EL (cell line): ENCODE results near the gene EGR4.
A peak's percentile ranks its signal among the peaks of the same experiment; 100 is the strongest.

Experiments used
- DNase-seq: peaks from one replicate; pipeline ENCODE4 v3.0.0-alpha.2; 2016

The EGR4 gene

GRCh38 chr2:73289304-73289703 is 4.0 kb downstream of the EGR4 start:
- no peak for DNase-seq

DNA sequence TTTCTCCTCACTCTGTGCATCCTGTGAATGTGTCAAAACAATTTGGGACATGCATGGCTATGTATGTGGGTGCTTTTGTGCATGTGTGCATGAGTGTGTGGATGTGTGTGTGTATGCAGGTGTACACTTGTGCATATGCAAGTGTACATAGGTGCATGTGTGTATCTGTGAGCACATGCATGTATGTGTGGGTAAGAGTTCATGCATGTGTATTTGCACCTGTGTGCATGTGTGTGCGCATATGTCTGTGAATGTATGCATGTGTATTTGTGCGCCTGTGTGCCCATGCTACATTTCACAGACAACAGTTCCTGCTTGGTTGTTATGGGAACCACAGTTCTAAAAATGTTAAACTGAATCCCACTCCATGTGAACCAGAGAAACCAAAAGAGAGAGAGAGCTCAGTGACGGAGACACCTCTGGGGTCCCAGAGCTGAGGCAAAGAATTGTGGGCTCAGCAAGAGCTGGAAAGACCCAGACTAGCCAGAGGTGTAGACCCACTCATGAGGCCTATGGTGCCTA is 7.2 kb downstream of the EGR4 start:
- no peak for DNase-seq

GRCh38 chr2:73285159-73285739 is 8.1 kb downstream of the EGR4 start:
- DNase-seq: no peak

DNA sequence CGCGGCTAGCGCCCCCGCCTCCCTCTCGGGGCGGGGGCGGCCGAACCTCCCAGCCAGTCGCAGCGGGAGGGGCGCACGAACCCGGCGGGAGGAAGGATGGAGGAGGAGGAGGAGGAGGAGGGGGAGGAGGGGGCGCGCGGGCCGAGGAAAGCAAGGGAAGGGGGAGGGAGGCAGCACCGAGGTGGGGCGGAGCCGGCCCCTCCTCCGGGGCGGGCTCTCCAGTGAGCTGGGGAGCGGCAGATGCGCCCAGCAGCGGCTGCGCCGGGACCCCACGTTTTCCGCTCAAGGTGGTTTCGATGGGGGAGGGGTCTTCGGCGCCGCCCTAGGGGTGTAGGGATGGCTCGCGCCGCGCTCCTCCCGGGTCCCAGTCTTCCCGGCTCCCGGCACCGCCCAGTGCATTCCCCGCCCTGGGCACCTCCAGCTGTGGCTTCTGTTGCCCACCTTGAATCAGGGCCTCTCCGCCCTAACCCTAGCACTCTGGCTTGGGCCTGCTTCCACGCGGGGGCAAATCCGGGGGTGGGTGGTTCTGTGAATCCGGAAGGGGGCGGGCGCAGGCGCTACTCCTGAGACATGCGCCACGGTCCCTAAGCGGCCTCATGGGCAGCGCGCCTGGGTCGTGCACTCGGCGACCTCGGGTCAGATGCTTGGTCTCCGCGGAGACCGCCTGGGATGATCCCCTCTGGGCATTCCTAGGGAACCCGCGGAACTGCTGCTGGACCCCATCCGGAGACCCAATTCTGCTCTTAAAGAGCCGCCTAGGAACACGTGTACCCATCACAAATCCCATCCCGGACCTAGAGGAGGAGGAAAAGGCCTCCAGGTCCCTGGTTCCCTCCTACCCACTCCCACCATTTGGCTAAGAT is 8.8 kb downstream of the EGR4 start, which contains the start of gene FBXO41:
Gene FBXO41, minus strand, starts transcription at position 183 of the 863 bp plus-strand sequence. CDS start 14,848 bp downstream, outside the sequence.
- peak; percentile 42 for DNase-seq

DNA sequence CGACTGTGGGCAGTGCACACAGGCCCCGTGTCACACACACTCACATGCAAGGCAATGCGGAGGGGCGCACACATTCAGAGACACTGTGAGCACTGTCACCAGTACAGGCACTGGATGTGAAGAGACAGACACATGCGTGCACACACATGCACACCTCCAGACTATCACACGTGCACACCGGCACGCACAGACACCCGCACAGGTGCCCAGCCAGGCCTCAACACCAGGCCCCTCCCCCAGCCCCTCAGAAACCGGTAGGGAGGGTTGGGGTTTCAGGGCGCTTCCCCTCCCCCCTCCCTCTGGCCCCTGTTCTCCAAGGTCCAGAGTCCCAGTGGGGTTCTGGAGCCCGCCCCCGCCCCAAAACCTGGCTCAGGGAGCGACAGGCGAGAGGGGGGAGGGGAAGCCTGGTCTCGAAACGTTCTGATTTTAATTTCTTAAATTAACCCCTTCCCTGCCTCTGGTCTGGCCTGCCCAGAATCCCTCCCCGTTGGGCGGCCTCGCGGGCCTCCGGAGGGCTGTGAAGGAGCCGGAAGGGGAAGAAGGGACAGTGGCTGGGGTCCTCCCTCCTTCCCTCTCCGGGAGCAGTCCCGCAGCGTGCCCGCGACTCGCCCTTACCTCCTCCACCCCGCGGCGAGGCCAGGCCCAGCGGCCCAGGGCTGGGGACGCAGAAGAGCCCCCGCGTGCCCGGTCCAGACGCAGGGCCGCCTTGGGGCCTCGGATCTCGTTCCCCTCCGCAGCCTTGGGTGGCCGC is 9.6 kb downstream of the EGR4 start:
- no peak for DNase-seq

GRCh38 chr2:73282924-73283544 is 10.3 kb downstream of the EGR4 start:
- DNase-seq: no peak

GRCh38 chr2:73281244-73281643 is 12.1 kb downstream of the EGR4 start:
- DNase-seq: no peak

GRCh38 chr2:73279852-73280251 is 13.5 kb downstream of the EGR4 start:
- no peak for DNase-seq

- DNase-seq: no peak
Observed at GRCh38 chr2:73272270-73272669, 21.1 kb downstream of the EGR4 start.

DNA sequence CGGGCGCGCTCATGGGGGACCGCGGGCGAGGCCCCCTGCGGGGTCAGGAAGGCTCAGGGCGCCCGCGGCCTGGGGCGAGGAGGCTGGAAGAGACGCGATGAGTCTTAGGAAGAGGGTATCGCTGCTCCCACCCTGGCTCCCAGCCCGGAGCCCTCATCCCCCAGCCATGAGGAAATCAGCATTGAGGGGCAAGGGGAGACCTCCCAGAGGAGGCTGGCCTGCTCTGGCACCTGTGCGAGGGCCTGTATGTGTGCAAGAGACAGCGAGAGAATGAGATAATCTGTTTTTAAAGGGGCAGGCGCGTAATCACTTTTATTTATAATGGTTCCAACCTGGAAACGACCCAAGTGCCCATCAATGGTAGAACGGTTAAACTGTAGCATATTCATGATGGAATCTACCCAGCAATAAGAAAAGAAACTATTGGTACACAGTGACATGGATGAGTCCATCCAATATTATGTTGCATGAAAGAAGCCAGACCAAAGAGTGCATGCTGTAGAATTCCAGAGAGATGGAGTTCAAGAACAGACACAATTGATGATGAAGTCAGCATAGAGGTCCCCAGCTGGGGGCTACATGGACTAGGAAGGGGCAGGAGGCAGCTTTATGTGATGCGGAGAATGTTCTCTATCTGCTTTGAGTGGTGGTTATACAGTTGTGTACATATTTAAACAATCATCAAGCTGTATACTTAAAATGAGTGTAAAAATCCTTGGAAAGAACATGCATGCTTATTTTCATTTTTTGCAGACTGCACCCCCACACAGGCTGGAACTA is 23.5 kb downstream of the EGR4 start:
- DNase-seq: no peak

- no peak for DNase-seq
Observed at GRCh38 chr2:73268830-73269685, 24.3 kb downstream of the EGR4 start.

DNA sequence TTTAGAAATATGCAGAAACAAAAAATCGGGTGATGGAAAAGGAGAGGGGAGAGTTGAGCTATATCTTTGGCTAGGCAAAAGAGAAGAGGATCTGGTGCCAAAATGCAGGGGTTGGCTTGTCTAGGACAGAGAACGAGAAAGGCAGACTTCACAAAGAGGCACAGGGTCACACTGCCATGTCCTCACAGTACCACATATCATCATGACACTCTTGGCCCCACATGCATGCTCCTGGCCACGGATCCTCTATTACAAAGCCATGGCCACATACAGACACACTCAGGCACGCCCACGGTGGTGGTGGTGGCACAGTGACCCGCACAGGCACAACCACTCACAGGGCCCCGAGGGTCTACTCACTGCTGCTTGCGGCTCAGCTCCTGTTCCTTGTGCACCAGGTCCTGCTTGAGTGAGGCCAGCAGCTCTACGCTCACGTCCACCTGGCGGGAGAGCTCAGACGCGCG is 24.9 kb downstream of the EGR4 start:
- no peak for DNase-seq

DNA sequence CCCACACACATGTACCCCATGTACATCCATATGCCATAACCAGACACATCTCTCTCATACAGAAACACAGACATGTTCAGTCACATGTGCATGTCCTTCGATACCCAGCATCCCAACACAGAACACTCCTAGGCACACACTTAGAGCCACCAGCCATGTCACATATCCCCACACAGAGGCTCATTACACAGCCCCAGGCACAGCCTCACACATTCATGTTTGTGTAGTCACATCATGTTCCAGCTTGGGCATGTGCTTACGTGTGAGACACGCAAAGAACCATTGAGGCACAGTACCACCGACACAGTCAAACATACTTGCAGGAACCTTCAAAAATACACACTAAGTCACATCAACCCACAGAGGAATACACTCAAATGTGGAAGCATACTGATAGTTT is 26.3 kb downstream of the EGR4 start:
- no peak for DNase-seq

DNA sequence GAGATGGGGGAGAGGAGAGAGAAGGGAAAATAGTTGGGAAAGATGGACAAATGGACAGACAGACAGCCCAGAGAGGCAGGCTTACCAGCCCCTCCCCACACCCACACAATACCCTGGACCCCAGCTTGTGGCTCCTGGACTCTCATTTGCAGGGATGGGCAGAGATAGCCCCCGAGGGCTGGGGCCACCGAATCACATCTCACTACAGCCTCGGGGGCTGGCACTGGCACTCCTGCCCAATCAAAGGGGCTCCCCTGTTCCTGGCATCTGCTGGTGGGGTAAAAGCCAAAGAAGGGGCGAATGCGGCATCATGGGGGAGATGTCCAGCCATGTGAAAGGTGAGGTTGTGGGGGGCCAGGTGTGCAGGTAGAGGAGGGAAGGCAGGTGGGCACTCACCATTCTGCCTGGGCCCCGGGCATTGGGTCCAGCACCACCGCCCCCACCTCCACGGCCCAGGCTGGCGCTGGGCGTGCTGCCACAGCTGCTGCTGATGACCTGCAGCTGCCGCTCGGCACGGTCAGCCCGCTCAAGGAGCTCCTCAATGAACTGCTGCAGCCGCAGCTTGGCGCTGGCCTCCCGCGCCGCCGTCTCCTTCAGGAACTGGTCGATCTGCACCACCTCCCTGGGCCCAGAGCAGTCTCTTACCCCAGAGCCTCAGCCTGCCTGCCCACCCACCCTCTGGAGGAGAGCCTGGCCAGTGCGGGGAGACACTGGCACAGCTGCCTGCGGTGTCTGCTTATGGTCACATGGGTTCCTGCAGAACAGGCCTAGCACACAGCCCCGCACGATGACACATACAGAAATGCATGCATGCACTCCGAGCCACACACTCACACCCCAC is 27.1 kb downstream of the EGR4 start:
- peak; percentile 19 for DNase-seq

DNA sequence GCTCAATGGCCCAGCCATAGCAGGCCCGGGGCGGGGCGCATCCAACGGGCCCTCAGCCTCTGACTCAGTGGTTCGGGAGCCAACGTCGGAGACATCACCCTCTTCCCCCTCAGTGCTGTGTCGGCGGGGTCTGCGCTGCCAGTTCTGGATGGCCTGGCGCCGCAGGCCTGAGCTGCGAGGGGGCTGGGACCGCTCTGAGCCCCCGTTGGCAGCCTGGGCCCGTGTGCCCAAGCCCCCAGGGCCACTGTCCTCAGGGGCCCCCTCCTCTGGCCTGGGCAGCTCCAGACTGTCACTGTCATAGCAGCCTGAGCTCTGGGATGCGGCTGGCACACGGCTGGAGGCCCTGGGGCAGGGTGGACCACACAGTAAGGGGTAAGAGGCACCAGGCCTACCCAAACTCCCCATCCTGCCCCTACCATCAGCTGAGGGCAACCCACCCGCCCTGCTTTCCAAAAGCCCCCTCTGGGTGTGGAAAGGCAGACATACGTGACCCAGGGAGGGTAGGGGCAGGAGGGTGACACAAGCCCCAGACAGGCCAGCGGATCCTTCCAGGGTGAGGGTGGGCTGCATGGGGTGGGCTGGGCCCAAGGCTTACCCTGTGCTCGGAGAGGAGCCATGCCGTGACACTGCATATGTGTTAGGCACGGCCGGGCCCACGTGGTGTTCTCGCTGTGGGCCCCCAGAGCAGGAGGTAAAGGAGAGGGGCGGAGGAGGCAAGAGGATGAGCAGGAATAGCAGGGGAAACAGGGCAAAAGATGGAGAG is 27.9 kb downstream of the EGR4 start:
- no peak for DNase-seq

DNA sequence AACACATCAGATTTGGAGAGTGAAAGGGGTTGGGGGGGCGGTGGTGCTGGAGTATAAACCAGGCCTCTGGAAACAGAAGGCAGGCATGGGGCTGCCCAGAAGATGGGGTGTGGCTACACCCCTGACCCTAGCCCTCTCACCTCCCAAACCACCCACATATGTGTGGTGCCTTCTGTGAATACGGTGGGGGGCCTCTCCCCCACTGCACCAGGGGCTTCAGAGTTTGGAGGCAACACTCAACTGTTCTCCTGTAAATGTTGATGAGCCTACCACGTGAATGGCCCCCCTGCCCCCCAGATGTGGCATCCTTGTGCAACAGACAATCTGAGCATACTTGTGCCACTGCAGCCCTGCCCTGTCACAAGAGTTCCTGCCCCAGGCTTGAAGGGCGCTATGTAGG is 28.6 kb downstream of the EGR4 start:
- DNase-seq: no peak

- no peak for DNase-seq
Observed at GRCh38 chr2:73264332-73264606, 29.1 kb downstream of the EGR4 start.

DNA sequence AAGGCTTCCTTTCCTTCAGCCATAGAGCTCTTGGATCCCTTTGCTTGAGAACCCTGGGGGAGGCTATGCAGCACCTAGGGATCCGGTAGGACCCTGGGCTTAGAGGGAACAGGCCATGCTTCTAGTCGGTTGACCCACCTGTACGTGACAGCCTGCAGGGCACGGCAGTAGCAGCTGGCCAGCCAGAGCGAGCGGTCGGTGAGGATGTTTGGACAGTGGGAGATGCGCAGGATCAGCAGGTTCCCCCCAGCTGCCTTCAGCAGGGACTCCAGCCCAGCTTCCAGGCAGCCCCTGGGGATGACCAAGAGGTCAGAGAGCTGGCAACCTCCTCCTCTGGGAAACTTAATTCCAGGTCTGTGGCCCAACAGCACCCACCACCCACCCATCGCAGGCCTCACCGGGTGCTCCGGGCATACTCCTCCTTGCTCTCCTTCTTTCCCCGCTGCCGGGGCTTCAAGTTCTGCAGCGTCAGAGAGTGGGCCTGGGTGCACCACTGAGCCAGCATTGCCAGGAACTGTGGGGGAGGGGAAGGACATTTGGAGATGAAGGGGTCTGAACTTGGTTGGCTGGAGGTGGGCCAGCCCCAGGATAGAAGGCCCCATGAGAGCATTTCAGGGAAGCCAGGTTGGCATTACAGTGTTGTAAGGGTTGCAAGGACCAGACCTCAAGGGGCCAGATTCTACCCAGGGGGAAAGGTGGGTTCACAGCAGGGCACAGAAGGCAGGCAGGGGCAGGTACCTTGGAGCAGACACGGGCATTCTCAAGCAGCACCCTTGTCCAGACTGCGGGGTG is 29.6 kb downstream of the EGR4 start:
- no peak for DNase-seq
